ENCODE results near the gene PEX14.
A peak's percentile ranks its signal among the peaks of the same experiment; 100 is the strongest.
"Not testable (repeated sequence)": the region's sequence is repeated elsewhere in the genome, so short reads cannot be mapped to it uniquely, and the experiment has no call there.

Gene PEX14

DNA sequence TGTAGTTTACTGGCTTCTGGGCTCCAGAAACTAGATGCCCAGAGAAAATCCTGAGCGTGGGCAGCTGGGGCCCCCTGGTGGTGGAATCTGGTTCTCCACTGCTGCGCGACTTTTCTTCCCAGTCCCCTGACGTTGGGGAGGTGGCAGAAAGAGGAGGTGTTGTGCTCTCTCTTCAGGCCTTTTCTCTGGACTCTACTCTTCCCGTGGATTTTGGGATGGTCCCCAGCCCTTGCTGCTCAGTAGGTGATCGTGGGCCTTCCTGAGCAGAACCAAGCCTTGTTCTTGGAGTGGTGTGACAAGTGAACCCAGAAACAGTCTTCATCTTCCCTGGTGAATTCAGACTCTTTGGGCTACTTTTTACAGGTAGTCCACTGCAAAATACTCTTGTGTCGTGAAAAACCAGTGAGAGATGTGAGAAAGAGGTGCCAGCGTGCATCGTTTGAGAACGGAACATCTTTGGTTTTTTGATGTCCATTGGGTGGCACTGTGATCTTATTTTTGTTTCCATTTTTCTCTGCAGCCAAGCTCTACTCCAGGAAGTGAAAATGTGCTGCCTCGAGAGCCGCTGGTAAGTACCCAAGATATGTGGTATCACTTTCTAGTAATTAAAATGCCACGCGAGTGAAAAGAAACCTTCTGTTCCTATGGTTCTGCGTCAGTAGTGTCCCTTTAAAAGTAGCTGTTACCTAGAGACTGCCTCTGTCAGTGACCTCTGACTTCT lies 20.2 kb downstream of the PEX14 start:
- DNase-seq (ENCODE audit: low read depth in 2 of 2), result peak; percentile 50 to 54

DNA sequence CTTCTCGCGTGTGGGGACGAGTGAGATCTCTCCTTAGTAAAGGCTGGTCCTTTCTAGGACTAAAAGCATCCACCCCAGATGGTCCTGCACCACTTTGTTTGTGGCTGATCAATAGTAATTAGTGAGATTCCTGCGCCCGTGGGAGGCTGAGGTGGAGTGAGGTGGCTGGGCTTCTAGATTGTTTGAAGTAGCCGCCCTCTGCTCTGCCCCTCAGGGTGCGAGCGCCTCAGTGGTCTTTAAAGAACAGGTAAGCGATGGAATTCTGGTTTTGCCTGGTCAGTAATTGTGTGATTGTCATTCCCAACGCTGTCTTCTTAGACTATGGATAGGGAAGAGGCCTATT lies 20.7 kb downstream of the PEX14 start:
- no peak for DNase-seq (ENCODE audit: low read depth in 2 of 2)

DNA sequence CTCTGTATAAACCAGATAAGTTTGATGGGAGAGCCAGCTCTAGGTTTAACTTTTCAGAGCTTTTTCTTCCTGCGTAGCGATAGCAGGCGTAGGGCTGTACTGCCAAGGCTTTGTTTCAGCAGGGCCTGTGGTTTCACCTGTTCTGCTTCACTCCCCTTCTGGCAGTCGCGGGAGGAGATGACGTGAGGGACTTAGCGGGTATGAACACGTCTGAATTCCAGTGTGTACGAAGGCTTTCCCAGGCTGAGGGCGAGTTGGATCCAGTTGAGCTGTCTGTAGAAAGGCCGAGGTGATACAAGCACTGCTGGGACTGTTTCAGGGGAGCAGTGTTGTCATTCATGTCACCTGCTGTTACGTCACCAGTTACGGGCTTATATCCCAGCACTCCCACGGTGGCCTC lies 21.2 kb downstream of the PEX14 start:
- no peak for DNase-seq (ENCODE audit: low read depth in 2 of 2)

DNA sequence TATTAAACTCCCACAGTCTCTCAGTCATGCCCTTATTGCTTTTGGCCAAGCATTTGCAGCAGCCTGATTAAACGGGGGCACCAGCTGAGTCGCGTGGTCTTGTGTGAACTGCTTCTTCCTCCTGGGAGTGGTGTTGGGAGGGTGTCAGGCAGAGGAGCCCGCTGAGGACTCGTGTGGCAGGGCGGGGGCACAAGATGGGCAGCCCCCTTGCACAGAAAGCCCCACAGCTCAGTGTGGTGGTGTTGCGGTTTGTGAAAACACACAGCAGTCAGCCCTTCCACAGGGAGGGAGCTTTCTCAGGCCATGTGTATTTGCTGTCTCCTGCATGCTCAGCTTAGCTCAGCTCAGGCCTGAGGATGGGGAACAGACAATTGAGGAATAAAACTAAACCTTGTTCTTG lies 22.4 kb downstream of the PEX14 start:
- DNase-seq (ENCODE audit: low read depth in 2 of 2), result no peak

DNA sequence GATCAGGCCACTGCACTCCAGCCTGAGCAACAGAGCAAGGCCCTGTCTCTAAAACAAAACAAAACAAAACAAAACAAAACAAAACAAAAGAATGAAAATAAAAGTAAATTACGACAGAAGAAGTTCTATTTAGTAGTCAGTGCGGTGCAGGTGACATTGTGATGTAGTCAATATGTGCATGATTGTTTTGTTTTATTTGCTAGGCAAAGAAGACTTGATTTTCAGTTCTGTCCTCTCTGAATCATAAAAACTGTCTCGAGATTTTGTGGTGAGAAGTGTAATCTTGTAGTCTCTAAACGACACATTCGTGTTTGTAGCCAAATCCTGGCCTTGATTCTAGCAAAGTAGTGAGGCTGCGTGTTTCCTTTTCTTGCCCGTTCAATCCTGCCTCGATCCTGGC lies 23.5 kb downstream of the PEX14 start:
- DNase-seq (ENCODE audit: low read depth in 2 of 2), result no peak

DNA sequence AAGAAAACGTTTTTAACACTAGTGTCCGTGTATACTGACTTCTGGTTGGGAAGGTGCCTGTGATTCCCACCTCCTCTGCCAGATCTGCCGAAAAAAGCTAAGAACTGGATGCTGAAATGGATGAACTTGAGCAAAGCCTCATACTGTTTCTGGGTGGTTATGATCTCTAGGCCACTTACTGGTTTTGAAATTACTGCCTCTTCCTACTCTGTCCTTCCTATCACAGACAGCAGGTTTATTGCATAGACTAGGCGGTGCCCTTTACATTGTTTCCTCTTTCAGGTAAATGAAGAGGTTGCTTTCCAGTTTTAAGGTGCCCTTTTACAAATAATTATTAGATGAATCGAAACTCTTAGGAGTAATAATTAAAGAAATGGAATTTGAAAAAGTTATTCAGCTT lies 27.5 kb downstream of the PEX14 start:
- DNase-seq (ENCODE audit: low read depth in 2 of 2), result no peak

DNA sequence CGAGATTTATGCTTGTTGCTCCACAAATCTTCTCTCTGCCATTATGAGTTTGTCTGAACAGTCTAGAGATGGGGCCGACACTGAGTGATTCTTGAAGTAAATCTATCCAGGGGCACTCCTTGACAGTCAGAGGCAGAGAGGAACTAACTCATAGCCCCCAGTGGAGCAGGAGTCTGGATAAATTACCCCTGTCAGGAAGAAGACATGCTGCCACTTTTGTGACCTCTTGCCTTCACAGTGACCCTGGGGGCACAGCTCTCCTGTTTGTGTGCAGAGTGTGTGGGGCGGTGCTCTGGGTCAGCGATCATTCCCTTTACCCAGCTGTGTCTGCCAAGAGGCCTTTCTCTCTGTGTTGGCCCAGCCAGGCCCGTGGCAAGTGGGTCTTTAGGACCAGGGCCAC lies 29.5 kb downstream of the PEX14 start:
- DNase-seq (ENCODE audit: low read depth in 2 of 2), result no peak

DNA sequence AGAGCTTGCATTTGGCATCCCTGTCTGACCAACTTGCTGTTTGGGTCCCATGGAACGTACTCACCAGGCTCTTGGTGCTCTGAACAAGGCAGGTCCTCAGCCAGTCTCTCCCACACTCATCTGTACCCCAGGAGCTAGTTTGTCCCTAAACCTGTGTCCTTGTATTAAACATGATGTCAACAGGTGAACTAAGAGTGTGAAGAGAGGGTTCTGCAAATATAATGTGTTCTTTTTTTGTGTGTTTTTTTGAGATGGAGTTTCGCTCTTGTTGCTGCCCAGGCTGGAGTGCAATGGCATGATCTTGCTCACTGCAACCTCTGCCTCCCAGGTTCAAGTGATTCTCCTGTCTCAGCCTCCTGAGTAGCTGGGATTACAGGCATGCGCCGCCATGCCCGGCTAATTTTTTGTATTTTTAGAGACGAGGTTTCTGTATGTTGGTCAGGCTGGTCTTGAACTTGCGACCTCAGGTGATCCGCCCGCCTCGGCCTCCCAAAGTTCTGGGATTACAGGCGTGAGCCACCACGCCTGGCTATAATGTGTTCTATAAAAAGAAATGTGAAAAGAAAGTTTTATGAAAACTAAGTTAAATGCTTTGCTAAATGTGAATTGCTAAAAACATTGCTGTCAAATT lies 31.4 kb downstream of the PEX14 start:
- not testable (repeated sequence) for DNase-seq (ENCODE audit: low read depth in 2 of 2)

DNA sequence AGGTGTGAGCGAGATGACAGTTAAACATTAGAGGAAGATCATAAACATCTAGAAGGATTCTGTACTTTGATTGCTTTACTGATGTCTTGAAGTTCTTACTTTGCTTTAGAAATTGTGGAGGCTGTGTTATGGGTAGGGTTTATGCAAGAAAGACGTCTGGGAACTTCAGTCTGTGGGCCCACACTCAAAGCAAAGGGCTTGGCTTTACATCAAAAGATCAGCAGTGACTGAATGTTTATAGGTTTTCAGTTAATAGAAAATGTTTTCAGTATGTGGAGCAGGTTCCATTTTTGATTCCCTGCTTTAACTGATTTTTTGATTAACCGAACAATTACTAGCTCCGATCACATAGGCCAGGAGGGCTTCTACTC lies 31.9 kb downstream of the PEX14 start:
- no peak for DNase-seq (ENCODE audit: low read depth in 2 of 2)

DNA sequence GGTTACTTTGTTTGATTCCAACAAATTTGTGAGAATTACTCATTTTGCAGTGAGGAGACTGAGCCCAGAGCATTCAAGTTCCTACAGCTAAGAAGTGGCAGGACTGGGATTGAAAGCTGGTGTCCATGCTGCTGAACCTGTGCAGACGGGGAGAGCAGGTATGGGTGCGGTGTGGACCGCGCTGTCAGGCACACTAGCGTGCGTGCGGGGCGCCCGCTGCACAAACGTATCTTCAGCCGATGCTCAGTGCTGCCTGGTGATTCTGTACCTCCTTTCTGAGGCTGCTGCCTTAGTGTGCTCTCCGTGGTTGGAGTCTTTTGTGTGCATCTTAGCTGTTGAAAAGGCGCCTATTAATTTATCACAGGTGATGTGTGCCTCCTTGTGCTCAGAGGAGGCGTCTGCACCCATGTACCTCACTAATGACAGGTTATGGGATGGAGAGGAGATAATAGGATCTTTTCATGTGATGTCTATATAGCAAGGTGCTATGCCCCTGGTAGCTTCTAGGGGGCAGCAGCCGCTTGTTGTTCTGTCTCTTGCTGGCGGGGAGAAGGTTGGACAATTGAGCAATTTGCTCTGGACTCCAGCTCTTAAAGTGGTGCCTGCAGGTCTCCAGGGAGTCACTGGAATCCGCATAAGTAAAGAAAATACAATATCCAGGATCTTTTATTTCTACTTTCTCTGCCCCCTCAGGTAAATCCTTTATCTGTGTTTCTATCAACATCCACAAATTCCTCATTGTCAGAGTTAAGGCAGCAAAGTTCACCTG lies 32.5 kb downstream of the PEX14 start:
- peak in 1 of 2 donors; percentile 22 for DNase-seq (ENCODE audit: low read depth in 2 of 2)

DNA sequence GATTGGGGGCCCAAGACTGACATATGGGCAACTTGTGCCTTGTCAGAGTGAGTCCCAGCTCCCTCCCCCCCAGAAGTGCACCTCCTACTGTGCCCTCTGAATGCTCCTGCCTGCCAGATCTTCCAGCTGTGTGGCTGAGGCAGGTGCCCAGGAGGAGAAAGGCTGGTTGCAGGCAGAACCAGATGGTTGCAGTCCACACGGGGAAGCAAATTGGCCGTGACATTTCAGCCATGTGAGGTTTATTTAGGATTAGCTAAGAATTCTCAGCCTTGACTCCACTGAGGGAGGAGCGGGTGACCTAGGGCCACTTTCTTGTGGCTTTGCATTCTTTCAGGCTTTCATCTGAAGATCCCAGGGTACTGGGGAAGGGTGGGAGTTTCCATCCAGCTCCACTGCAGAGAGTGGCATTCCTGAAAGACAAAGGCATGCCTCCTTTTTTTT lies 33.8 kb downstream of the PEX14 start:
- no peak for DNase-seq (ENCODE audit: low read depth in 2 of 2)

DNA sequence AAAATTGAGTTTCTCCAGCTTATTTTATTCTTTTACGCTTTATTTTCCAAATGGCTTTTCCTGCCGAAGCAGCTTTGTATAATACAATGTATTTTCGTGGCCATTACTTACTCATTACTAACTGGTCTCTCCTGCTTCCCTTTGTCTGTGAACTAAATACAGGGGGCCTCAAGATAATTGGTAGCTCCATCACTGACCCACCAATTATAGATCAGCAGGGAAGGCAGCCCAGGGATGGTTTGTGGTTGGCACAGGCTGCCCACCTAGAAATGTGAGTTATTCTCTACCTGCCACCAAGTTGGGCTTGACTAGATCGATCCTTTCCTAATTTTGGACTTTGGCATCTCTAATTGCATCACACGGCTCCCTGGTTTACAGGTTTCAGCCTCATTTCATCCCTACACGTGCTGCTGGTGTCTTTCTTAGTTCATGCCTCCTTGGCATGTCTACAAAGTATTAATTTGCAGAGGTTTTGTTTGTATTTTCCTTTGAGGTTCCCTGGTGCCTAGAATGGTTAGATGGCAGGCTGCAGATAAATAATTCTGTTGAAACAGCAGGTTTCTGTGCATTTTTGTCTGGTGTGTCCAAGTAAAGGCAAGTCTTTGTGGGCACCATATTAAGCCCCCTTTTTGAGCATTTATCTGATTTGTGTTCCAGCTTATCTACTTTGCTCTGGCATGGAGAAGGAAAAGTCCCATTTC lies 35.2 kb downstream of the PEX14 start:
- DNase-seq (ENCODE audit: low read depth in 2 of 2), result no peak

DNA sequence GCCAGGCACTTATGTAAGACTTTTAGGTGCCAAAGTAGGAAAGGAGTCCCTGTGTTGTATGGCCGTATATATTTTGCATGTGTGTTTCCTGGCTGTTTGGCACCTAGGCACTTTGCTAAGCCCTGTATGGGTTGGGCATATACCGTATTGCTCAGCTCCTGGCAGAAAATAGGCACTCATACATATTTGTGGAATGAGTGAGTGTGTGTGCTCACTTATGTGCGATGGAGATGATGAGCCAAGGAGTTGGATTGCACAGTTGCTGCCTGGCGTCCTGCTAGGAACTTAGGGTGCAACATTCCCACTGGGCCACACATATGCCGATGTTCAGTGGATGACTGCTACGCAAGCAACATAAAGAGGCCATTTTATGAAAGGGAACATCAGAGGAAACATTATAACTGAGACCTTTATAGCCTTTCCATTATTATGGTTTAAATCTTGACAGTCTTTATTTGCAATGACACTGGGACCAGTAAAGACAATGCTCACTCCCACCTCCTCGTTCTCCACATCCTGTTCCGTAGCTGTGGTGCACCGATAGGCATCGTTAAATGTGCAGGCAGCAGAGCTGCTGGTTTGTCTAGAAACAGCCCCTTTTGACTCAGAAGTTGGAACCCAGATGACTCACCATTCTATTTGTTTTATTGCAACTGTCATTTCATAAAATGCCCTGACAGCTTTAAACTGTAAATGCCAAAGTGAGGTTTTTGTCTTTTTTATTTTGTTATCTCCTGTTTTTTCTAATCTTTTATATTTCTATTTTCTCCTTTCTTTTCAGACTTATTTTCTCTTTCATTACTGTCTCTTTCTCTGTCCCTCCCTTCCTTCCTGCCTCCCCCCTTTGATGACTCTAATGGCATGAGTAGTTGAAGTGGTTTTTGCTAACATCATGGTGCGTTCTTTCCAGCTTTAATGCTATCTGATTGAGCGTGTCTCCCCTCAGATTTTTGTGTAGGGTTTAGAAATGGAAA lies 36.1 kb downstream of the PEX14 start:
- peak; percentile 58 to 77 for DNase-seq (ENCODE audit: low read depth in 2 of 2)

DNA sequence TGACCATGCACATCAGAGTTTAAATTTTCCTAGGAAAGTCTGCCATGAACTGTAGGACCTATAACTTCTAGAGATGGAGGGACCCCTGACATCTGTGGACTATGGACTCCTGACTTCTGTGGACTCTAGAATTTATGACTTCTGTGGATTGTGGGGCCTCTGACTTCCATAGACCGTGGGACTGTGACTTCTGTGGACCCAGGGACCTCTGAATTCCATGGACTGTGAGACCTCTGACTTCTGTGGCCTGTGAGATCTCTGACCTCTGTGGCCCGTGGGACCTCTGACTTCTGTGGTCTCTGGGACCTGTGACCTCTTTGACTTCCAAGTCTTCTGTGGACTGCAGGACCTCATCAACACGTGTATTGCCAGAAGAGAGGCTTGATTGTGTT lies 36.7 kb downstream of the PEX14 start:
- no peak for DNase-seq (ENCODE audit: low read depth in 2 of 2)

DNA sequence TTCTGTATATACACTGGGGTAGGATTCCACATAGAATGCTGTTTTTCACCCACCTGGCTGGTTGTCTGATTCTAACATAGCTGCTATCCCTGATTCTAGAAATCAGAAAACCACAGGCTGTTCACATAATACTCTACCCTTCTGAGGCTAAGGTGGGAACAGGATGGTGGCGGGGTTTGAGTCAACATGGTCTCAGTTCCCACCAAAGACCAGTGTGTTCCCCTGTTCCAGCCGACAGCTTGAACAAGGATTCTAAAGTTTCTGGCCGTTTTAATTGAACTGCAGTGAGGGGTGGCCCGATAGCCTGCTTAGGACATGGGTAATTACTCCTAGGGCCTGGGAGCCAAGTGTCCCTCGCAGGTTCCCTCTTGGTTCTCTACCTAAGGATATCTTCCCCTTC lies 38.4 kb downstream of the PEX14 start:
- DNase-seq (ENCODE audit: low read depth in 2 of 2), result no peak

DNA sequence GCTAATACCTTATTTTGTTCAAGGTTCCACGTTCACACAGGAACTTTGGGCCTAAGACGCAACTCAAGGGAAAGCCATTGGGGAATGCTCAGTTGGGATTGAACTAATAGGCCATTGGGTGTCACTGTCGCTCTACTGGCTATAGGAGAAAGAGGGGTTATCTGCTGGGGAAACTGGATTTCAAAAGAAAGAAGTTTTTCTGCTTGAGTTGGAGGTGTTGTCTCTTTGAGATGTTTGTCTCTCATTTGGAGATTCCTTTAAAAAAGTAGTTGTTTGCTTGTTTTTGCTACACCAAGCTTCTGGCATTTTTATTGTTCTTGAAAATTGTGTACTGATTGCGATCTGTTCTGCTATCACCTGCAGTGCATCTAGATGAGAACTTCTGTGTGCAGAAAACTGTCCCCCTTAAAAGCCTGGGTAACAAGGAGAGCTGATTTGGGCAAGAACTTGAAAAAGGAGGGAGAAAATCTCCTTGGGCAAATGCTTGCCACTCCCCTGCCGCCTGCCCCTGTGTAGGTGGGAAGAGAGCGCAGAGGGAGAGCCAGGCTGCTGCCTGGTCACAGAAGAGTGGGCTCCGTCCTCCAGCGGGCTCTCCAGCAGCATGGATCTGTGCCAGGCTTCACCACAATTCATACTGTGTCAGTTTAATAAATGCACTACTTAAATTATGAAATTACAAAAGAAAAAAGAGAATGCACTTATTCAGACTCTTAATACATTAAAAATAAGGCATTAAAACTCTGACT lies 39.9 kb downstream of the PEX14 start:
- no peak for DNase-seq (ENCODE audit: low read depth in 2 of 2)

DNA sequence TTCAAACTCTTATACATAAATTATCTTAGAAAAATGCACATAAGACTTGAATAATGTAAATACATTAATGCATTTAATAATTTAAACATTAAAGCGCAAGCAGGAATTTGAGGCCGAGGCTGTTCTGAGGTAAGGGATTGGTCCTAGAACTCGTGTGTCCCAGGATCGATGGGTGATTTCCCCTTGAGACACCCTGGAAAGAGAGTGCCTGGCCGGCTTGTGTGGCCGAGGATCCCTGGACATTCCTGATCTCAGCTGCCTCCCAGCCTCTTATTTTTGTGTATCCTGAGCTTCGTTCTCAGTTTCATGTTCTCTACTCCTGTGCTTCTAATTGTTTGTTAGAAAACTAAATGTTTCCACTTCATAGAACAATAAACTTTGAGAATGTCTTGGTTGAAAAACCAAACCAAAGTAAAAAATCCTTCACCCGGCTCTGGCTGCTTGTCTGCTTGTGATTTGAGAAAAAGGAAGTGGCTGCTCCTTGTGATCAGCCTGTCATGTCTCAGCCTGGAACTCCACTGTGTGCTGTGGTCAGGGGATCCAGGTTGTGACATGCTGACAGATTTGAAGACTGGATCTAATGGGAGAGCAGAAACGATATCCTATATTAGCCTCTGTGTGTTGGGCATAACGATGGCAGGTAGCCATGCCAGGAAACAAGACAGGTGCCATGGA lies 40.7 kb downstream of the PEX14 start:
- no peak for DNase-seq (ENCODE audit: low read depth in 2 of 2)

DNA sequence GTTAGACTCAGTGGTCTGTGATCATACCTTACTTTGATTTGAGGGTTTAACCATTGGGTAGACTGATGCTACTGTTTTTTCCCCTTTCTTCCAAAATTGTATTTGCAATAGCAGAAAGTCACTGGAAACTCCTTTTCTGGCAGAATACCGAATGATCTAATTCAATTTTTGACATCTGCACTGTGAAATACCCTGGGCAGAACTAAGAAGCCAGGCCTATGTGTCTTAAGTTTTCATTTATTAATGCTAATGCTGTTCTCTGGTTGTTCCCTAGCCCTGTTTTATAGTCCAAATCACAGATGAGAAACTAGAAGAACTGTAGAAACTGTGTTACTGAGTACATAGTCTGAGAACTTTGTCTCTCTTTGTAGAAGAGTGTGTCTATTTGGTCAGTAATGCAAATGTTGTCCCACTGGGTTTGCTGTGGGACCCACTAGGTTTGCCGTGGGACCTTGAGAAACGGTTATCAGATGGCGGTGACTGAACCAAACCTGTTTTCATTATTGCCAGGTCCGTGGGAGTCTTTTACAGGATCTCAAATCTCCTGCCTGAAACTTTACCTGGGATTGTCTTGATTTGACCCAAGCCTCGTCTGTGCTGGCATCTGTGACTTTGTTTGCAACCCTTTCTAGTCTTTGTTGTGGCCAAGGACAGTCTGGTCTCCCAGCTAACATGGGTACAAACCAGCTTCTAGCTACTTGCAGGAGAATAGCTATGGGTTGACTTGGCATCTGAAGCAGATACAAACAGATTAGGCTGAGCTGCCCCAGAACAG lies 41.4 kb downstream of the PEX14 start:
- no peak for DNase-seq (ENCODE audit: low read depth in 2 of 2)

All from activated CD8-positive, alpha-beta memory T cell treated with anti-CD3 and anti-CD28 coated beads for 4 hours (primary cell).